ENCODE measurements around the gene GABBR2.

DNA sequence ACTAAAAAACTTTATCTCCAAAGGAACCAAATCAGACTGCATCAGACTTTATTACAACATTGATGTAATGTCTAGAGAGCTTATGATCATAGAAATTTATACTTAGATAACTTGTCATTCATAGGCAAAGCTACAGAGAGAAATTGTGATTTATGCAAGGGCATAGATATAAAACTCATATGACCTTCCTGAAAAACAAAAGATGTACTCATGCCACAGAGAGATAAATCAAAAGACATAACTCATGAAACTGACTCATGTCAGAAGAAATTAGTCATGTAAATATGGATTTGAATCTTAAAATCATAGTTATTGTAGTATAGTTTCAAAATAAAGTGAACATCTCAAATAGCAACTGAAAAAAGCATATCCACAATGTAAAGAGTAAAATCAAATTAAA, 186.2 kb downstream of the GABBR2 start:
- TF ChIP-seq, protein P1, sequence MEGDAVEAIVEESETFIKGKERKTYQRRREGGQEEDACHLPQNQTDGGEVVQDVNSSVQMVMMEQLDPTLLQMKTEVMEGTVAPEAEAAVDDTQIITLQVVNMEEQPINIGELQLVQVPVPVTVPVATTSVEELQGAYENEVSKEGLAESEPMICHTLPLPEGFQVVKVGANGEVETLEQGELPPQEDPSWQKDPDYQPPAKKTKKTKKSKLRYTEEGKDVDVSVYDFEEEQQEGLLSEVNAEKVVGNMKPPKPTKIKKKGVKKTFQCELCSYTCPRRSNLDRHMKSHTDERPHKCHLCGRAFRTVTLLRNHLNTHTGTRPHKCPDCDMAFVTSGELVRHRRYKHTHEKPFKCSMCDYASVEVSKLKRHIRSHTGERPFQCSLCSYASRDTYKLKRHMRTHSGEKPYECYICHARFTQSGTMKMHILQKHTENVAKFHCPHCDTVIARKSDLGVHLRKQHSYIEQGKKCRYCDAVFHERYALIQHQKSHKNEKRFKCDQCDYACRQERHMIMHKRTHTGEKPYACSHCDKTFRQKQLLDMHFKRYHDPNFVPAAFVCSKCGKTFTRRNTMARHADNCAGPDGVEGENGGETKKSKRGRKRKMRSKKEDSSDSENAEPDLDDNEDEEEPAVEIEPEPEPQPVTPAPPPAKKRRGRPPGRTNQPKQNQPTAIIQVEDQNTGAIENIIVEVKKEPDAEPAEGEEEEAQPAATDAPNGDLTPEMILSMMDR (IDR thresholded peaks at IDR 0.05), result no peak
- no peak for TF ChIP-seq POLR2AphosphoS5 (IDR thresholded peaks at IDR 0.05; ENCODE audit: low read depth, low read length)
